A549 (cell line): ENCODE results near the gene DDI2.

Source experiments
- PBX3 ChIP-seq: IDR thresholded peaks from 2 replicates; pipeline ENCODE4 v1.6.1; 2012
- POLR2A ChIP-seq: IDR thresholded peaks from 2 replicates; pipeline ENCODE4 v1.6.1; 2012; ENCODE audit warnings: mild to moderate bottlenecking, low read length
- RAD21 ChIP-seq, 2 experiments: fragments of >200 bp in 1 of 2; sonication (Bioruptor Twin) in 1 of 2; formaldehyde crosslinking in 1 of 2; IDR thresholded peaks in 1 of 2; conservative IDR thresholded peaks in 1 of 2; 2 replicates in 1 of 2; 3 replicates in 1 of 2; pipeline ENCODE4 v1.6.1; 2012 to 2018; ENCODE audit warnings: inconsistent platforms in 1 of 2
- SMC3 ChIP-seq: fragments of >200 bp; sonication (Bioruptor Twin); formaldehyde crosslinking; IDR thresholded peaks from 3 replicates; pipeline ENCODE4 v1.6.1; 2018; ENCODE audit warnings: inconsistent platforms
- SREBF2 ChIP-seq: fragments of 450-650 bp; IDR thresholded peaks from 2 replicates; pipeline ENCODE4 v1.6.1; 2014; ENCODE audit warnings: mild to moderate bottlenecking, moderate library complexity
- USF2 ChIP-seq: fragments of 450-650 bp; IDR thresholded peaks from 2 replicates; pipeline ENCODE4 v1.6.1; 2014; ENCODE audit warnings: antibody characterized with exemption
- ZFP36 ChIP-seq: fragments of 450-650 bp; IDR thresholded peaks from 2 replicates; pipeline ENCODE4 v1.6.1; 2014; ENCODE audit warnings: borderline replicate concordance; ENCODE audit not compliant: partially characterized antibody
- TF ChIP-seq, protein P1 (sequence below): fragments of >200 bp; sonication (Bioruptor Twin); formaldehyde crosslinking; IDR thresholded peaks from 3 replicates; pipeline ENCODE4 v1.5.1; 2016
- TF ChIP-seq, protein P2 (sequence below): IDR thresholded peaks from 2 replicates; pipeline ENCODE4 v1.6.1; 2012; ENCODE audit warnings: low read depth, borderline replicate concordance
- TF ChIP-seq, protein P3 (sequence below): fragments of 200-600 bp; sonication (generic); IDR thresholded peaks from 2 replicates; pipeline ENCODE4 v1.6.1; 2016; ENCODE audit warnings: antibody characterized with exemption, mild to moderate bottlenecking, moderate library complexity

DNA sequence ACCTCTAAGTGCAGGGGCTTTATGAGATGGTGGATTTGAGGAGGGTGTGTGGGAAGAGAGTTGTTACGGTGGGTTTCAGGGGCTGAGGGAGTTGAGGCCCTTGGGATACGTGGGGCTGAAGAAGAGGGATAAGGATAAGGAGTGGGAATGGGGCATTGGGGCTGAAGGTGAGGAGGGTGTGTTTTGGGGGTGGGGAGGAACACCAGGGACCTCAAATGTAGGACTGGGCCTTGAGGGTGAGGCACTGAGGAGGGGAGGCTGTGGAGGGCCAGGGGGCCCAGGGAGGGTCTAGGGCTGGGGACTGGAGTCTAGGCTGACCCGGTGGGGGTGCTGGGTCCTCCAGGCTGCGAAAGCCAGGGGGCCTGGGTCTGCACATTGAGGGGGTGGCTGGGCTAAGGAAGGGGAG lies 65.7 kb downstream of the DDI2 start:
- TF ChIP-seq, protein P1, sequence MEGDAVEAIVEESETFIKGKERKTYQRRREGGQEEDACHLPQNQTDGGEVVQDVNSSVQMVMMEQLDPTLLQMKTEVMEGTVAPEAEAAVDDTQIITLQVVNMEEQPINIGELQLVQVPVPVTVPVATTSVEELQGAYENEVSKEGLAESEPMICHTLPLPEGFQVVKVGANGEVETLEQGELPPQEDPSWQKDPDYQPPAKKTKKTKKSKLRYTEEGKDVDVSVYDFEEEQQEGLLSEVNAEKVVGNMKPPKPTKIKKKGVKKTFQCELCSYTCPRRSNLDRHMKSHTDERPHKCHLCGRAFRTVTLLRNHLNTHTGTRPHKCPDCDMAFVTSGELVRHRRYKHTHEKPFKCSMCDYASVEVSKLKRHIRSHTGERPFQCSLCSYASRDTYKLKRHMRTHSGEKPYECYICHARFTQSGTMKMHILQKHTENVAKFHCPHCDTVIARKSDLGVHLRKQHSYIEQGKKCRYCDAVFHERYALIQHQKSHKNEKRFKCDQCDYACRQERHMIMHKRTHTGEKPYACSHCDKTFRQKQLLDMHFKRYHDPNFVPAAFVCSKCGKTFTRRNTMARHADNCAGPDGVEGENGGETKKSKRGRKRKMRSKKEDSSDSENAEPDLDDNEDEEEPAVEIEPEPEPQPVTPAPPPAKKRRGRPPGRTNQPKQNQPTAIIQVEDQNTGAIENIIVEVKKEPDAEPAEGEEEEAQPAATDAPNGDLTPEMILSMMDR, result no peak
- TF ChIP-seq RAD21 (conservative IDR thresholded peaks at IDR 0.05 in 1 of 2, IDR thresholded peaks at IDR 0.05 in 1 of 2) (no peak), SREBF2 (no peak), USF2 (no peak), ZFP36 (no peak), PBX3 (no peak), POLR2A (no peak), SMC3 (no peak)
- TF ChIP-seq, protein P2, sequence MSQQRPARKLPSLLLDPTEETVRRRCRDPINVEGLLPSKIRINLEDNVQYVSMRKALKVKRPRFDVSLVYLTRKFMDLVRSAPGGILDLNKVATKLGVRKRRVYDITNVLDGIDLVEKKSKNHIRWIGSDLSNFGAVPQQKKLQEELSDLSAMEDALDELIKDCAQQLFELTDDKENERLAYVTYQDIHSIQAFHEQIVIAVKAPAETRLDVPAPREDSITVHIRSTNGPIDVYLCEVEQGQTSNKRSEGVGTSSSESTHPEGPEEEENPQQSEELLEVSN, result no peak
- TF ChIP-seq, protein P3, sequence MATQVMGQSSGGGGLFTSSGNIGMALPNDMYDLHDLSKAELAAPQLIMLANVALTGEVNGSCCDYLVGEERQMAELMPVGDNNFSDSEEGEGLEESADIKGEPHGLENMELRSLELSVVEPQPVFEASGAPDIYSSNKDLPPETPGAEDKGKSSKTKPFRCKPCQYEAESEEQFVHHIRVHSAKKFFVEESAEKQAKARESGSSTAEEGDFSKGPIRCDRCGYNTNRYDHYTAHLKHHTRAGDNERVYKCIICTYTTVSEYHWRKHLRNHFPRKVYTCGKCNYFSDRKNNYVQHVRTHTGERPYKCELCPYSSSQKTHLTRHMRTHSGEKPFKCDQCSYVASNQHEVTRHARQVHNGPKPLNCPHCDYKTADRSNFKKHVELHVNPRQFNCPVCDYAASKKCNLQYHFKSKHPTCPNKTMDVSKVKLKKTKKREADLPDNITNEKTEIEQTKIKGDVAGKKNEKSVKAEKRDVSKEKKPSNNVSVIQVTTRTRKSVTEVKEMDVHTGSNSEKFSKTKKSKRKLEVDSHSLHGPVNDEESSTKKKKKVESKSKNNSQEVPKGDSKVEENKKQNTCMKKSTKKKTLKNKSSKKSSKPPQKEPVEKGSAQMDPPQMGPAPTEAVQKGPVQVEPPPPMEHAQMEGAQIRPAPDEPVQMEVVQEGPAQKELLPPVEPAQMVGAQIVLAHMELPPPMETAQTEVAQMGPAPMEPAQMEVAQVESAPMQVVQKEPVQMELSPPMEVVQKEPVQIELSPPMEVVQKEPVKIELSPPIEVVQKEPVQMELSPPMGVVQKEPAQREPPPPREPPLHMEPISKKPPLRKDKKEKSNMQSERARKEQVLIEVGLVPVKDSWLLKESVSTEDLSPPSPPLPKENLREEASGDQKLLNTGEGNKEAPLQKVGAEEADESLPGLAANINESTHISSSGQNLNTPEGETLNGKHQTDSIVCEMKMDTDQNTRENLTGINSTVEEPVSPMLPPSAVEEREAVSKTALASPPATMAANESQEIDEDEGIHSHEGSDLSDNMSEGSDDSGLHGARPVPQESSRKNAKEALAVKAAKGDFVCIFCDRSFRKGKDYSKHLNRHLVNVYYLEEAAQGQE, result no peak
